GM21528 (cell line): ENCODE data around the gene ACYP1.

Experiments
- ATAC-seq: cut with Tn5 transposase; IDR thresholded peaks from one replicate; pipeline ENCODE4 v1.9.1; 2021; ENCODE audit warnings: mild to moderate bottlenecking, moderate library complexity; ENCODE audit not compliant: unreplicated experiment, low FRiP score

Gene ACYP1

GRCh38 chr14:75063491-75064204 is at the start of gene ACYP1:
ACYP1 (minus strand) TSS chr14:75064024; CDS start chr14:75063553, 471 bp downstream.
- peak; percentile 94 for ATAC-seq

DNA sequence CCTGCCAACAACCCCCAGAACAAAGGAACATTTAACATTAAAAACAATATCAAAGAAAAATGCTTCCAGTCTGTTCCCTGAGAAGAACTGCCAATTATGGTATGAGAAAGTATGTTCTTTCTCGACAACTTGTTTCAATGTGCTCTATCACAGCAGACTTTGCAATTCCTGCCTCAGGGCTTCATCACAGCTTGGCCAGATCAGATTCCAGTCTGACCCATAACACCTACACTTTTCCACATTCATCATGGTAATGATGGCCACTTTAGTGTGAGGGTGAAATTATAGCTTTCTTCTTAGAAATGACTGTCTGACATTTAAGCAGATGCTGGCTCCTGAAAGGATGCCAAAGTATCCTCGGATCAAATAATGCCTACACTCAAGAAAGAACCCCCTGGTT is 46.1 kb upstream of the ACYP1 start:
- no peak for ATAC-seq

- no peak for ATAC-seq
These were observed 43.4 kb upstream of the ACYP1 start for GRCh38 chr14:75107186-75107585.

- ATAC-seq, result no peak
These were observed 37.7 kb upstream of the ACYP1 start for GRCh38 chr14:75101491-75101890.

GRCh38 chr14:75098682-75099081 is 34.9 kb upstream of the ACYP1 start:
- ATAC-seq, result no peak

DNA sequence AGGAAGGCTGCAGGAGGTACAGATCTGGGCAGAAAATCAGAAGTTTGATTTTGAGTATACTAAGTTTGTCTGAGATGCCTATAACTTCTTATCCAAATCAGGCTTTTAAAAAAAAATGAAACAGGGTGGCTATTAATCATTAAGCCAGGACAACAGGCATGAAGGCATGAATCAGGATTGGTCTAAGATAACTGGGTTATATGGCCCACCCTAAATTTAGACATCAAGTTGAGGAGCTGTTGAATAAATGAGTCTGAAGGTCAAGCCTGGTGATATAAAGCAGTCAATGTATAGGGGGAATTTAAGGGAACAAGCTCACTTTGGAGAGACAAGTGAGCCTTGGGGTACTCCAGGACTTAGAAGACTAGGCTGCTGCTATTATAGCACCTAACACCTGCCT is 34.4 kb upstream of the ACYP1 start:
- no peak for ATAC-seq

GRCh38 chr14:75096959-75097358 is 33.1 kb upstream of the ACYP1 start:
- ATAC-seq, result no peak

DNA sequence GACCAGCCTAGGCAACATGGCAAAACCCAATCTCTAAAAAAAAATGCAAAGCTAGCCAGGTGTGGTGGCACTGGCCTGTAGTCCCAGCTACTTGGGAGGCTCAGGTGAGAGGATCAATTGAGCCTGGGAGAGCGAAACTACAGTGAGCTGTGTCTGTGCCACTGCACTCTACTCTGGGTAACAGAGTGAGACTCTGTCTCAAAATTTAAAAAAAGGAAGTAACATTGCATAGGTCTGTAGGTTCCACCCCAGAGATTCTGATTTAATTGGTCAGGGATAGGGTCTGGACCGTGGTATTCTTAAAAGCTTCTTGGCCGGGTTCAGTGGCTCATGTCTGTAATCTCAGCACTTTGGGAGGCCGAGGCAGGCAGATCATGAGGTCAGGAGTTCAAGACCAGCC is 31.9 kb upstream of the ACYP1 start:
- ATAC-seq, result no peak

GRCh38 chr14:75094896-75095295 is 31.1 kb upstream of the ACYP1 start:
- ATAC-seq, result no peak

DNA sequence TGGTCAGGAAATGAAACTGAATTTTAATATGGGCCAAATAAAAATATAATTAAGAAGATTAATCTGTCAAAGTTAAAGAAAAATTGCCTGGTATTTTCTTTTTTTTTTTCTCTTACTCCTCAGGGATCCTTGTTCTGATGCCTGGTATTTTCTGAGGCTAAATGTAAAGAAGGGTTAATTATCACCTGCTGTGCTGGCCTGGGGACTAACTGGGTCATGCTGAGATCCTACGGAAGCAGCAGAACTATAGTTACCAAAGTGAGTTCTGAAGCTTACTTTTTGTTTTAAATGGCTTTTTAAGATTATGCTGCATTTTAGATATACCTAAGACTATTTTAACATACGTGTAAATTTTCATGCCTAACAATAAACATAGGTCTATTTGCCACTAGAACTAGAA is 28.9 kb upstream of the ACYP1 start:
- no peak for ATAC-seq

GRCh38 chr14:75091251-75091650 is 27.4 kb upstream of the ACYP1 start:
- ATAC-seq, result no peak

DNA sequence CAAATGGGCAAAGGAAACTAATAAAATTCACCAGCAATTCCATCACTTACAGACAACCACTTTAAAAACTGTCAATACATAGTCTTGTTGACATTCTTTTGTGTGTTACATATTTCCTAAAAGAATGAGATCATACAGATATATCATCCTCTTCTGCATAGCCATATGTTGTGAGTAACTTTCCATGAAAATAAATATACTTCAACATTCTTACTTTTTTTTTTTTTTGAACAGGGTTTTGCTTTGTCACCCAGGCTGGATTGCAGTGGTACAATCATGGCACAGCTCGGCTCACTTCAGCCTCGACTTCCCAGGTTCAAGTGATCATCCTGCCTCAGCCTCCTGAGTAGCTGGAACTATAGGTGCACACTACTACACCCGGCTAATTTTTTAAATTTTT is 26.5 kb upstream of the ACYP1 start:
- no peak for ATAC-seq

GRCh38 chr14:75088566-75089373 is 24.9 kb upstream of the ACYP1 start:
- ATAC-seq, result no peak

DNA sequence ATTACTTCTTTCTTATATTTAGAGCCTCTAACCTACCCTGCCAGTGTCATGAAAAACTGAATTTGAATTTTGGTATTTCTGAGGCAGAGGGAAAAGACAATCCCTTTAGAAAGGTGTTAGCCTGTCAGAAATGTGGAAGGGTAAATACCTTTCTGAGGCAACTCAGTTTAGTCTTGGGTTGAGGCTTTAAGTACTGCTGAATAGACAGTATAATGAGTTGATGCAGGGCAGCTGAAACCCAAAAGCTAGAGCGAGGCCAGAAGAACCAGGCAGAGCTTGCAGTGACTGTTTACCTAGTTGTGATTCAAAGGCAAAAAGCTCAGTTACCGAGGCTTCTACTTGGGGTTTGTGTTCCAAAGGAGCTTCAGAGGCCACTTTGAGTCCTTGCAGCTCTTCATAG is 24.3 kb upstream of the ACYP1 start:
- ATAC-seq, result no peak

DNA sequence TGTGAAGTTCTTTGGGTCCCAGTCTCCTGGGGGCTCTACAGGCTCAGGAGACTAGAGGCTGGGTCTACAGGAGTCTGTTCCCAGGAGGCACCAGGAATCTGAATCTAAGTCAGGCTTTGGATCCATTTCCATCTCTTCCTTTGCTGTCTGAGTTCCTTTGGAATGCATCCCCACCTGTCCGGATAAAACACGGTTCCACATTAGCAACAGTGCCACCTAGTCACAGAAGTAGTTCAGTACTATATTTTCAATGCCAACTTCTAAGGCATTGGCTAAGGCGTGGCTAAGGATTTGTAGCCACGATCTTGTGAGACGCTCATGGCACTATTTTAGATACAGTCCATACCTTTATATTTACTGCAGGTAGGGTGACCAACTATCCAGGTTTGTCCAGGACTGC is 20.7 kb upstream of the ACYP1 start:
- ATAC-seq, result no peak

DNA sequence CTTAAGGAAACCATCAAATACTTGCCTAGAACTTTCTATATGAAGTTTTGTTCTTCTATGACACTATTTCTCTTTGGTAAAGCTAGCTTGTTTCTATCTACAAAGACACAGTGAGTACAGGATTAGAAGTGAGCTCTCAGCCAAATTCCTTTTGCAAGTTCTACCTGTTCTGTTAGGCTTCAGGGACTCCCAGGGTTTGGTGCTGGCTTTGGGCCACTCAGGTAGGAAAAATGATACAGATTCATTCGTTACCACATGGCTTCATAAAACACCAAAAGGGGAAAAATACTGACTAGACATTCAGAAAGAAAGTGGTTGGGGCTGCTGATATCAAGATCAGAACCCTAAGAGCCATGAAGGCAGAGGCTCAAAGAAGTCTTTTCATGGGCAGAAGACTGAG is 19.4 kb upstream of the ACYP1 start:
- no peak for ATAC-seq

DNA sequence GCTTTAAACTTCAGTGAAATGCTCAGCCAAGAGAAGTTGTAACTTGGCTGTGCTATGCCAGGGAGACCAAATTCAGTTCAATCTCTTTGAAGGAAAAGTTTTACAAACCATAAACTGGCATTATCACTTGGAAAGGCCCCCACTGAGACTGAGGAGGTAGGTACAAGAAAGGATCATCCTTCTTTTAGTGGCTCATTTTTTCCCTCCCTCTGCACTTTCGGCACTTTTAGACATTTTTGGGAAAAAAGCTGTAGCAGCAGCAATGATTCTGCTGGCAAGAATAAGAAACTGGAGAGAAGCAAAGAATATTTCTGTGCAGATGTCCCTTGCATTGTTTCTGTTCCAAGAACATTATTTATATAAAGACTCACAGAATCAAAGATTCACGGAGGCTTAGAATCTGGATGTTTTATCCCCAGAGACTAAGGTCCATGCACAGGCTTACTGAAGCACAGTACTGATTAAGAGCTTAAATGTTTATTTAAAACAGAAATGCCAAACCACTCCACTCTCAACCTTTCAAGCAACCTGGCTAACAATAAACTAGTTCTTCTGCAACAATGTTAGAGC is 17.9 kb upstream of the ACYP1 start:
- ATAC-seq, result no peak

DNA sequence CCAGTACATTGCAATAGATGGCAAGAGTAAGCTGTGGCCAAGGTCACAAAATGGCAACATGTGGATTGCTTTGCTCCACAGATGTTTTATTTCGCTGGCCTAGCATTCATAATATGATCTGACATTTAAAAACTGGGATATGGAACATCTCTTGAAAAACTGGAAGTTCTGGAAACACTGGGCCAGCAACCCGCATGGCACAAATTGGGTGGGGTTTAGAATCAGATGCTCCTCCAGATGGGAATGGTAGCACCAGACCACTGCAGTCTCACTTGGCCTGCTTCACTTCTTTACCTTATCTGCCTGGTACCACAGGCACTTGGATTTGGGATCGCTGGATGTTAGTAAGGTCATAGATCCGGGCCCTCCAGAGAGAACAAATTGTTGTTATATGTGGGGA is 15.7 kb upstream of the ACYP1 start:
- ATAC-seq, result no peak

DNA sequence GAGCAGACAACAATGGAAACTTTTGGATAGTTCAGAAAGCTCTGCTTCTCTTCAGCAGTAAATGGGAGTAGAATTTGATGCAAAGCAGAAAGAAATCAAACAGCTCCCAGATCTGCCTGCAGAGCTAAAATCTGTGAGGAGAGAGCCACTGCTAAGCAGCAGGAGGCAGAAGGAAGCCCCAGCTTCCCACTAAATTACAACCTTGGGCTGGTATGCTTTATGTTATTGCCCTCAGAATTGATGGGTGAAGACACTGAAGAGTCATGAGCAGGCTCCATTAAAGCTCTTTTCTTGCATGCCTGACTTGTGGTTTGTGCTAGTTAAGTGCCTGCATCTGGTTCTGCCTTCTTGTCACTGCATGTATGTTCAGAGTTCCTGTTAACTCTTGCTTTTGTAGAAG is 14.0 kb upstream of the ACYP1 start:
- no peak for ATAC-seq

- no peak for ATAC-seq
These were observed 6.6 kb upstream of the ACYP1 start for GRCh38 chr14:75070383-75070782.

GRCh38 chr14:75069811-75070145 is 6.0 kb upstream of the ACYP1 start:
- ATAC-seq, result no peak
